ENCODE data around the gene GPRIN1.

GPRIN1 gene

DNA sequence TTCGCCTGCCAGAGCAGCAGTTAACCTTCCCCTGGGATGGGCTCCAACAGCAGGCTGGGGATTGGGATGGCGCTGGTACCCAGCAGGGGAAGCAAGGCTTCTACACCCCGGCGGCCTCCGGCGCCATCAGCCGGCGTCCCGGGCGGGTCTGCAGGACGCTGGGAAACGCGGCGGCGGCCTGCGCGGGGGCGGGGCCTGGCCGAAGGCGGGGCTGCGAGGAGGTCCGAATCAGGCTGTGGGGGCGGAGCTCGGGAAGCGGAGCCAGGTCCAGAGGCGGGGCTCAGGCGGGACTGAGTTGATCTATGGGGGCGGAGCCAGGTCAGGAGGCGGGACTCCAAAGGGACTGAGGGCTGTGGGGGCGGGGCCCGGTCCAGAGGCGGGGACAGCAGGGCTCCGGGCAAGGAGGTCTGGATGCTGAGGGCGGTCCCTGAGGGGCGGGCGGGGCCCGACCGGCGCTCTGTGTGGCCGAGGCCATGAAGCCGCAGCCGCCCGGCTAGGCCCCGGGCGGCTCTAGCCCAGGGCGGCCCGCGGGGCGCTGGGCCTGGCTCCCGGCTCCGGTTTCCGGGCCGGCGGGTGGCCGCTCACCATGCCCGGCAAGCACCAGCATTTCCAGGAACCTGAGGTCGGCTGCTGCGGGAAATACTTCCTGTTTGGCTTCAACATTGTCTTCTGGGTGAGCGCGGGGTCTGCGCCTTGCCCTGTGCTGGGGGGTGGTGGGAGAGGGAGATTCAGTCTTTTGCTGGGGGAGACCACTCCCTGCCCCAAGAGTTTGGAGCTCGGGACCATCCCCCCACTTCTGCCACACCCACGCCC lies 37.3 kb upstream of the GPRIN1 start, which contains the start of gene TSPAN17:
TSPAN17 (plus strand) TSS at position 455 of the 813 bp plus-strand sequence; CDS start at position 587, 132 bp downstream.
- TF ChIP-seq CTCF (IDR thresholded peaks at IDR 0.05; ENCODE audit: low read length, missing control alignments): peak; percentile 21
- H3K4me3 ChIP-seq (replicated peaks; ENCODE audit: low read depth, low read length): peak within 1 kb of the TSS; percentile 85
- peak; percentile 99 for DNase-seq (ENCODE audit: low read depth)

DNA sequence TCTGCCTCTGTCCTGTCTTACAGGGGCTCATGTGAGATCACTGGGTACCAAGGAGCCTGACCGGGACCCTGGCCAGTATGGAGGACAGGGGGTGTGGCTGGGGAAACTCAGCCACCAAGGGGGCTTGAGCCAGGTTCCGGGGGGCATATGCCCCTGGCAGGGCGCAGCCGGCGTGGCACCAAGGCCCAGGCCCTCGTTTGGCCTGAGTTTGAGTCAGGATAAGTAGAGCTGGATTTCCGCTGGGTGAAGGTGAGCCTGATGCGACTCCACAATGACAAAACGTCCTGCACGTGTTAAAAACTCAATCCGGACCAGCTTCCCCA lies 36.7 kb upstream of the GPRIN1 start:
- no peak for TF ChIP-seq CTCF (IDR thresholded peaks at IDR 0.05; ENCODE audit: low read length, missing control alignments)
- H3K4me3 ChIP-seq (replicated peaks; ENCODE audit: low read depth, low read length): peak overlapping the region; percentile 43
- no peak for DNase-seq (ENCODE audit: low read depth)

DNA sequence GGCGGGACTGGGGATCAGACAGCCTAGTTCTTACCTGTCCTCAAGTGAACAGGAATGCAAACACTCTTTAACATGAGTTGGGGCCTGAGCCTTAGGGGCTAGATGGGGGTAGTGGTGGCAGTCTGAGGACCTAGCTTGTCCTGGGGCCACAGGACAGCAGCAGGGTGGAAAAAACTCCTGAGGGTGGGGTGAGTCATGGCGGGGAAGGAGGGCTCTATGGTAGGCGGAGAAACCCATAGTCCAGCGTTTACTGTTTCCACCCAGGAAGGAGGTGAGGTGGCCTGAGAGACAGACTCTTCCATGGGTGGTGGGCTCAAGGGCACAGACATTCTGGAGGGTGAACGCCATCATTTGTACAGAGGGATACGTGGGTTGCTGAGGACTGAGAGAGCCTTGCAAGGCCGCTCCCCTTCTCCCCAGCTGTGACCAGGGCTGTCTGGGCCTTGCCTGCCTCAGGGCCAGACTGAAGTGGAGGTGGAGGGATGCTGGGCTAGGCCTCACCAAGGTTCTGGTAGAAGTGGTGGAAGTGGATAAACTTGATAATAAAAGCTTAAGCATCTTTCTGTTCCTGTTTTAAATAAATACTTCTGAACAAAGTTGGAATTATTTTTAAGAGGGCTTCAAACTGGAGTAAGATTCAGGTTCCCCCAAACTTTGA lies 36.2 kb upstream of the GPRIN1 start:
- TF ChIP-seq CTCF (IDR thresholded peaks at IDR 0.05; ENCODE audit: low read length, missing control alignments): no peak

DNA sequence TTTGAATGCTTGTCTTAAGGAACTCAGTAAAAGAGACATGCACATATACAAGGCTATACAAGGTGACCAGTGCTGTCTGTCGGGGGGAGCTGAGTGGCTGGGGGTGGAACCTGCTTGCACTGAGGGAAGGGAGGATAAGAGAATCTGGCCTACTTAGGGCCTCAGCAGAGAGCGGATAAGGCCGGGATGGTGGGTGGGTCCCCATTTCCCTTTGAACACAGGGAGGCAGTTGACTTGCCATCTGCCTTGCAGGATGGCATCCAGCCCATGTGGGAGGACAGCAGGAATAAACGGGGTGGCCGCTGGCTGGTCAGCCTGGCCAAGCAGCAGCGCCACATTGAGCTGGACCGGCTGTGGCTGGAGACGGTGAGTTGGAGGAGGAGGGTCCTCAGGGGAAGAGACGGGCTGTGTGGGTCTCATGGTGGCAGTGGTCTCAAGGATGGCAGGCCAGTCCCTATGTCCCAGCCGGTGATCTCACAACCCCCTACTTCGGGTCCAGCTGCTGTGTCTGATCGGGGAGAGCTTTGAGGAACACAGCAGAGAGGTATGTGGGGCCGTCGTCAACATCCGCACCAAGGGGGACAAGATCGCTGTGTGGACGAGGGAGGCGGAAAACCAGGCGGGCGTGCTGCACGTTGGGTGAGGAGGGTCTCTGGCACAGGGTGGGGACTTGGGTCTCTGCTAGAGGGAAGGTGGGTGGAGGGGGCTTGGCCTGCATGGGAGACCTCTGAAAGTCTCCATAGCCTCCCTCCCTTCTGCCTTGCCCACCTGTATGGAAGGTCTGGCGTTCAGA lies 35.1 kb upstream of the GPRIN1 start:
- no peak overlapping the region for H3K4me3 ChIP-seq (replicated peaks; ENCODE audit: low read depth, low read length)
- no peak for DNase-seq (ENCODE audit: low read depth)
- TF ChIP-seq CTCF (IDR thresholded peaks at IDR 0.05; ENCODE audit: low read length, missing control alignments): no peak

More for the DNA sequence above, 36.2 kb upstream of the GPRIN1 start:
- DNase-seq (ENCODE audit: low read depth): no peak
- H3K4me3 ChIP-seq (replicated peaks; ENCODE audit: low read depth, low read length): no peak overlapping the region

GRCh38 chr5:176644294-176644693 lies 34.3 kb upstream of the GPRIN1 start:
- H3K4me3 ChIP-seq (replicated peaks; ENCODE audit: low read depth, low read length): no peak overlapping the region
- TF ChIP-seq CTCF (IDR thresholded peaks at IDR 0.05; ENCODE audit: low read length, missing control alignments): no peak
- no peak for DNase-seq (ENCODE audit: low read depth)

GRCh38 chr5:176643491-176644219 lies 33.7 kb upstream of the GPRIN1 start:
- no peak for DNase-seq (ENCODE audit: low read depth)
- TF ChIP-seq CTCF (IDR thresholded peaks at IDR 0.05; ENCODE audit: low read length, missing control alignments): no peak

More at GRCh38 chr5:176643491-176644219, 33.7 kb upstream of the GPRIN1 start:
- H3K4me3 ChIP-seq (replicated peaks; ENCODE audit: low read depth, low read length): no peak overlapping the region

All from fibroblast of pulmonary artery (primary cell).